Activated naive CD4-positive, alpha-beta T cell treated with anti-CD3 and anti-CD28 coated beads, Interleukin-2, amount 10 ng/mL, durations not matched to agents 7 days and 5 days (primary cell): ENCODE data around the gene UBA5.

Experiments used
- CTCF ChIA-PET: fragments of 350-600 bp; sonication (Branson Sonifier 250); formaldehyde crosslinking; loops from one replicate; lab custom pipeline; 2021; ENCODE audit warnings: antibody characterized with exemption; lab: Charles Lee
- DNase-seq: peaks from one replicate; pipeline ENCODE4 v3.0.0-alpha.2; 2020
- H3K27ac Mint-ChIP-seq: one replicate; pipeline ENCODE4 v1.8.0; 2021; ENCODE audit warnings: mild to moderate bottlenecking, moderate library complexity, mixed read lengths
- H3K27me3 Mint-ChIP-seq: one replicate; pipeline ENCODE4 v1.8.0; 2021; ENCODE audit warnings: mild to moderate bottlenecking, mixed read lengths
- H3K36me3 Mint-ChIP-seq: one replicate; pipeline ENCODE4 v1.8.0; 2021; ENCODE audit warnings: mixed read lengths
- H3K4me1 Mint-ChIP-seq: one replicate; pipeline ENCODE4 v1.8.0; 2021; ENCODE audit warnings: mixed read lengths
- H3K4me3 Mint-ChIP-seq: one replicate; pipeline ENCODE4 v1.8.0; 2021; ENCODE audit warnings: mild to moderate bottlenecking, moderate library complexity, mixed read lengths
- H3K9me3 Mint-ChIP-seq: one replicate; pipeline ENCODE4 v1.8.0; 2021; ENCODE audit warnings: mixed read lengths

UBA5 gene

GRCh38 chr3:132659365-132660051 is 621 bp upstream of the UBA5 start, which contains the start of gene ACAD11:
Gene ACAD11 (minus strand): TSS chr3:132659809. CDS start chr3:132659751, 58 bp downstream.
- Mint-ChIP-seq H3K36me3 (peaks cover 4% of the 10 kb centered on the region), H3K27me3 (no peaks in the 10 kb centered on the region), H3K27ac (peak within 1 kb of the TSS; percentile 95), H3K9me3 (no peaks in the 10 kb centered on the region), H3K4me3 (peak within 1 kb of the TSS; percentile 95), H3K4me1 (peaks cover 37% of the 10 kb centered on the region)
- CTCF ChIA-PET = interaction anchor here (0.9 to 2.8 kb wide), 4 partner anchors 17 to 120 kb away, joined by 3 to 11 read pairs (median 3); no protein-coding TSS in a partner anchor
- peak; percentile 53 for DNase-seq

GRCh38 chr3:132660811-132661070 is 612 bp downstream of the UBA5 start:
- no peaks in the 10 kb centered on the region for H3K27me3 Mint-ChIP-seq
- H3K4me1 Mint-ChIP-seq = peaks cover 37% of the 10 kb centered on the region
- CTCF ChIA-PET = interaction anchor here (2.3 kb wide), 1 partner anchor 124 kb away, joined by 7 read pairs; no protein-coding TSS in a partner anchor
- H3K9me3 Mint-ChIP-seq = no peaks in the 10 kb centered on the region
- H3K36me3 Mint-ChIP-seq = peaks cover 9% of the 10 kb centered on the region
- H3K27ac Mint-ChIP-seq = peak overlapping the region; percentile 95
- peak overlapping the region; percentile 95 for H3K4me3 Mint-ChIP-seq
- no peak for DNase-seq

- Mint-ChIP-seq H3K4me1 (peaks cover 37% of the 10 kb centered on the region), H3K9me3 (no peaks in the 10 kb centered on the region), H3K27me3 (no peaks in the 10 kb centered on the region), H3K4me3 (peak overlapping the region; percentile 95), H3K36me3 (peaks cover 12% of the 10 kb centered on the region), H3K27ac (peak overlapping the region; percentile 95)
- CTCF ChIA-PET = interaction anchor here (2.3 kb wide), 1 partner anchor 125 kb away, joined by 7 read pairs; no protein-coding TSS in a partner anchor
- no peak for DNase-seq
These were observed 972 bp downstream of the UBA5 start for GRCh38 chr3:132661101-132661500.

- H3K4me3 Mint-ChIP-seq = no peak overlapping the region
- CTCF ChIA-PET = interaction anchor here (0.8 to 2.3 kb wide), 2 partner anchors 20 to 126 kb away, joined by 7 to 8 read pairs; no protein-coding TSS in a partner anchor
- H3K4me1 Mint-ChIP-seq = peaks cover 35% of the 10 kb centered on the region
- peaks cover 14% of the 10 kb centered on the region for H3K36me3 Mint-ChIP-seq
- H3K27ac Mint-ChIP-seq = no peak overlapping the region
- no peaks in the 10 kb centered on the region for H3K27me3 Mint-ChIP-seq
- H3K9me3 Mint-ChIP-seq = no peaks in the 10 kb centered on the region
- no peak for DNase-seq
These were observed 2.1 kb downstream of the UBA5 start for GRCh38 chr3:132662212-132662611.

- Mint-ChIP-seq H3K4me1 (peaks cover 22% of the 10 kb centered on the region), H3K9me3 (no peaks in the 10 kb centered on the region), H3K4me3 (no peak overlapping the region), H3K27ac (no peak overlapping the region), H3K27me3 (no peaks in the 10 kb centered on the region), H3K36me3 (peaks cover 12% of the 10 kb centered on the region)
- CTCF ChIA-PET = no interaction called here
- DNase-seq = no peak
These were observed 5.2 kb downstream of the UBA5 start for GRCh38 chr3:132665230-132665745.

- Mint-ChIP-seq H3K4me1 (no peaks in the 10 kb centered on the region), H3K9me3 (no peaks in the 10 kb centered on the region), H3K36me3 (peaks cover 17% of the 10 kb centered on the region), H3K4me3 (no peak overlapping the region), H3K27me3 (no peaks in the 10 kb centered on the region), H3K27ac (no peak overlapping the region)
- CTCF ChIA-PET = interaction anchor here (1.6 kb wide), 1 partner anchor 11 kb away, joined by 3 read pairs; no protein-coding TSS in a partner anchor
- DNase-seq = no peak
These were observed 9.2 kb downstream of the UBA5 start for GRCh38 chr3:132669256-132669777.

- no peaks in the 10 kb centered on the region for H3K27me3 Mint-ChIP-seq
- H3K27ac Mint-ChIP-seq = no peak overlapping the region
- no peak for DNase-seq
- no peaks in the 10 kb centered on the region for H3K4me1 Mint-ChIP-seq
- no peak overlapping the region for H3K4me3 Mint-ChIP-seq
- H3K9me3 Mint-ChIP-seq = no peaks in the 10 kb centered on the region
- CTCF ChIA-PET = no interaction called here
- H3K36me3 Mint-ChIP-seq = peaks cover 39% of the 10 kb centered on the region
These were observed 15.3 kb downstream of the UBA5 start for GRCh38 chr3:132675408-132675807.

- CTCF ChIA-PET = interaction anchor here (1.2 kb wide), 1 partner anchor 37 kb away, joined by 3 read pairs; no protein-coding TSS in a partner anchor
- H3K4me1 Mint-ChIP-seq = no peaks in the 10 kb centered on the region
- no peak for DNase-seq
- H3K27ac Mint-ChIP-seq = peak overlapping the region; percentile 3
- H3K4me3 Mint-ChIP-seq = no peak overlapping the region
- no peaks in the 10 kb centered on the region for H3K27me3 Mint-ChIP-seq
- peaks cover 45% of the 10 kb centered on the region for H3K36me3 Mint-ChIP-seq
- H3K9me3 Mint-ChIP-seq = no peaks in the 10 kb centered on the region
These were observed 19.8 kb downstream of the UBA5 start for GRCh38 chr3:132679911-132680310.

- H3K27ac Mint-ChIP-seq = no peak overlapping the region
- no peak overlapping the region for H3K4me3 Mint-ChIP-seq
- H3K36me3 Mint-ChIP-seq = peaks cover 48% of the 10 kb centered on the region
- DNase-seq = no peak
- H3K9me3 Mint-ChIP-seq = no peaks in the 10 kb centered on the region
- H3K27me3 Mint-ChIP-seq = no peaks in the 10 kb centered on the region
- no peaks in the 10 kb centered on the region for H3K4me1 Mint-ChIP-seq
- CTCF ChIA-PET = interaction anchor here (1.1 kb wide), 1 partner anchor 332 kb away, joined by 3 read pairs; no protein-coding TSS in a partner anchor
These were observed 21.3 kb downstream of the UBA5 start for GRCh38 chr3:132681421-132681820.

GRCh38 chr3:132682201-132682600 is 22.1 kb downstream of the UBA5 start:
- Mint-ChIP-seq H3K9me3 (no peaks in the 10 kb centered on the region), H3K36me3 (peaks cover 44% of the 10 kb centered on the region), H3K4me1 (no peaks in the 10 kb centered on the region), H3K27ac (no peak overlapping the region), H3K4me3 (no peak overlapping the region), H3K27me3 (no peaks in the 10 kb centered on the region)
- DNase-seq = no peak
- CTCF ChIA-PET = interaction anchor here (1.1 kb wide), 1 partner anchor 333 kb away, joined by 3 read pairs; no protein-coding TSS in a partner anchor

- Mint-ChIP-seq H3K27me3 (no peaks in the 10 kb centered on the region), H3K27ac (no peak overlapping the region), H3K4me3 (no peak overlapping the region), H3K9me3 (no peaks in the 10 kb centered on the region), H3K4me1 (no peaks in the 10 kb centered on the region), H3K36me3 (peaks cover 40% of the 10 kb centered on the region)
- no peak for DNase-seq
- CTCF ChIA-PET = interaction anchor here (1.0 kb wide), 1 partner anchor 18 kb away, joined by 3 read pairs; no protein-coding TSS in a partner anchor
These were observed 29.9 kb downstream of the UBA5 start for GRCh38 chr3:132690040-132690439.

GRCh38 chr3:132694991-132695390 is 34.9 kb downstream of the UBA5 start:
- Mint-ChIP-seq H3K36me3 (peaks cover 41% of the 10 kb centered on the region), H3K27me3 (no peaks in the 10 kb centered on the region), H3K9me3 (no peaks in the 10 kb centered on the region), H3K27ac (no peak overlapping the region), H3K4me3 (no peak overlapping the region), H3K4me1 (no peaks in the 10 kb centered on the region)
- no peak for DNase-seq
- CTCF ChIA-PET = no interaction called here

GRCh38 chr3:132695422-132695821 is 35.3 kb downstream of the UBA5 start:
- Mint-ChIP-seq H3K27me3 (no peaks in the 10 kb centered on the region), H3K4me1 (no peaks in the 10 kb centered on the region), H3K36me3 (peaks cover 41% of the 10 kb centered on the region), H3K27ac (no peak overlapping the region), H3K4me3 (no peak overlapping the region), H3K9me3 (no peaks in the 10 kb centered on the region)
- DNase-seq = no peak
- CTCF ChIA-PET = no interaction called here

GRCh38 chr3:132703733-132704132 is 43.6 kb downstream of the UBA5 start:
- H3K4me3 Mint-ChIP-seq = no peak overlapping the region
- no peak for DNase-seq
- CTCF ChIA-PET = no interaction called here
- H3K27me3 Mint-ChIP-seq = no peaks in the 10 kb centered on the region
- H3K9me3 Mint-ChIP-seq = no peaks in the 10 kb centered on the region
- H3K27ac Mint-ChIP-seq = no peak overlapping the region
- H3K4me1 Mint-ChIP-seq = no peaks in the 10 kb centered on the region
- peaks cover 58% of the 10 kb centered on the region for H3K36me3 Mint-ChIP-seq
